HG02763 (cell line): Measurements from ENCODE around the gene PYROXD2.

Experiments
- ATAC-seq: cut with Tn5 transposase; IDR thresholded peaks from one replicate; pipeline ENCODE4 v1.9.1; 2021; ENCODE audit warnings: mild to moderate bottlenecking, moderate library complexity; ENCODE audit not compliant: unreplicated experiment

PYROXD2 gene

DNA sequence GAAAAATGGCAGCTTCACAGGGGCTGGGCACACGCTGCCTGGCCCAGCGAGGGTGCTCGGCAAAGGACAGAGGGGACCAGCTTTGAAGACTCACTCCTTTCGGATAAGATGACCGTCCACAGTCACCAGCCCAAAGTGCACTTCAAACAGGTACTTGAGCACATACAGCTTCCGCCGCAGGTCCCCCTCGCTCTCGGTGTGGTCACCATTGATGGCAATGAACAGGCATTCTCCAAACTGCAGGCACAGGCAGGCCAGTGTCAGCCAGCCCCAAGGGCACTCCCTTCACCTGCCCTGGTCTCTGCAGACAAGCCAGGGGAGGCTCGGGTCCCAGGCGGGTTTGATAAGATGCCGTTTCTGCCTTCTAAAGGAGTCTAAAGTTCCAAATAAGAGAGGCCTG lies 20.2 kb upstream of the PYROXD2 start:
- no peak for ATAC-seq

DNA sequence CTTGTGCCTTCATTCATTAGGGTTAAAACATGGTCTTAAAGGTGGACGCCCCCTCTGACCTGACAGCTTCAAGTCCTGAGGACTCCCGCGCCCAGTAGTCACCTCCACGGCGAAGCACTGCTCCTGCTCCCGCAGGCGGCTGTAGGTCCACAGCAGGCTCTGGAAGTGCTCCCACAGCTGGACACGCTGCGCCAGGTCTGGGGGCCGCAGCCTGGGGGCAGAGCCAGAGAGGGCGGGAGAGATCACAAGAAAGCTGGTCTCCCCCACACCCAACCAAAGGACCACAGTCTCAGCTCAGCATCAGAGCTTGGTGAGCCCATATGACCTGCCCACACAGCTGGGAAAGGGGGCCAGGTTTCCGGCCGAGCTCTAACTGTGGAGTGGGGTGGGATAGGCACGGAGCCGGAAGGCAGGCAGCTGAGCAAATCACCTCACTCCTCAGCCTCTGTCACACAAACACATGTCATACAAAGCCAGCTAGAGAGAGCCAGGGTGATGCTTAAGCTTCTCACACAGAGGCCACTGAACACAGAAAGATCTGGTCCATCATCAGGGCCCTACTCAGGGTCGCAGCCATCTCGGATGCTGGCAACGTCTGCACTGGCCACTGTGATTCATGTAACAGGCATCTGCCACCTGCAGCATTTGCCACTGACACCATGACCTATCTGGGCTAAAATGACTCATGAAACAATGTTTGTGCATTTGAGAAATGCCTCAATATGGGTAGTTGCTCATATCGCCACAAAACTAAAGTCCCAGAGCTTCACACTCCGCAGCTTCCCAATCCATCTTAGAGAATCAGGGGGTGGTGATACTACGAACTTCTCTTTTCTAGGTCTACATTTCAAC lies 19.1 kb upstream of the PYROXD2 start:
- no peak for ATAC-seq

DNA sequence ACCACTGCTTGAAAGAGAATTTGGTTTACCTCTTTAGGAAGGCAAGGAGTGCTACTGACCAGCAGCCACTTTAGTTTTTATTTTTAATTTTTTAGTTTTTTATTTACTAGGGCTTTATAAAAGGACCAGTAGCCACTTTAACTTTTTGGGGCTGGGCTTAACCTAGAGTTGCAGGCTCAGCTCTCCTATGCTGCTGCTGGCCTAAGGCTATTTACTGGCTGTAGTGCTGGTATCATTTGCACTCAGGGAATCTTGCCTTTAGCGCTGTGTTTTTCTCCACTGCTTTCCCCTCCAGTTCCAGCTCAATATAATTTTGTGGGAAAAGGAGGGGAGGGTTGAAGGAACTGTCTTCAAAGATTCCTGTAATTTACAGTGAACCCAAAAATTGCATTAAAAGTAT lies 18.4 kb upstream of the PYROXD2 start:
- no peak for ATAC-seq

DNA sequence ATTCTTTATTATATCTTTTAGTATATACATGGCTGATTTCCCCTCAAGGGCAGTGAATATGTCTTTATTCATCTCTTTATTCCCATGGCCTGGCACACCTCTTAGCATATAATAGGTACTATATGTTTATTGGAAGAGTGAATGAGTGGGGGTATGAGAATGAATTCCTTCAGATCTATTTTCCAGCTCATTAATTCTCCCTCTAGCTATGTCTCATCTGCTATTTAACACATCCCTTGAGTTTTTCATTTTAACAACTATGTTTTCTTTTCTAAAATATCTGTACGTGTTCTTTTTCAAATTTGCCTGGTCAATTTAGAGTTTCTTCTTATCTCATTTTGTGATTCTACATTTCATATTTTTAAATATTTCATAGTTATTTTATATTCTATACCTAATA lies 17.3 kb upstream of the PYROXD2 start:
- ATAC-seq, result no peak

DNA sequence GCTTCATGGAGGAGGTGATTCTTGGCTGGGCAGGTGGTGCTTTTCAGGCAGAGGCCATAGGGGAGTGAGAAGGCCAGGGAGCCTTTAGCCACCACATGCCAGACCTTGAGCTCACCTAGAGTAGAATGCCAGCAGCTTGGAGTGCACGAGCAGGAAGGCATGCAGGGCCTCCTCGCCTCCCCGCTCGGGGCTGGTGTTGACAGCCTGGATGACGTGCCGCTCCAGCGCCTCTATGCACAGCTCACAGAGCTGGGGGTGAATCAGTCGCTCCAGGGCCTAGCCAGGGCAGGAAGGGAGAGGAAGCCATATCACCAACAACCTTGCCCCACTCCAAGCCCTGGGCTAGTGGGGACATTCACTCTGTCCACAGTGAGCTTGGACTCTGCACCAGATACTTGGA lies 16.0 kb upstream of the PYROXD2 start:
- ATAC-seq, result no peak

DNA sequence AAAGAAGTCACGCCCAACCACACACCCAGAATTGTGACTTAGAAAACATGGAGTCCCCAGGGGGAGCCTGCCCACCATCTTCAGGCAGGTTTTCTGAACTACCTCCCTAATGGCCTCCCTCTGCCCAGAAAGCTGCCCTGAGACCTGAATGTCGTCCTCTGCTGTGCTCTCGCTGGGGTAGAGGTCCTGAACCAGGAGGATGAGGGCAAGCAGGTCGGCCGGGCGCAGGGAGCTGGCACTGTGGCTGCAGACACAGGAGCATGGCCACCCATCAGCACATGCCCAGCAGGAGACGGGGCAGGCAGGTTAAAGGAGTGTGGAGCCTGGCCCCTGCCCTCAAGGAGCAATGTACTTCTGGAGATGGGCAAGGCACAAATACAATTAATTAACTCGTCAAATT lies 15.4 kb upstream of the PYROXD2 start:
- ATAC-seq, result no peak

DNA sequence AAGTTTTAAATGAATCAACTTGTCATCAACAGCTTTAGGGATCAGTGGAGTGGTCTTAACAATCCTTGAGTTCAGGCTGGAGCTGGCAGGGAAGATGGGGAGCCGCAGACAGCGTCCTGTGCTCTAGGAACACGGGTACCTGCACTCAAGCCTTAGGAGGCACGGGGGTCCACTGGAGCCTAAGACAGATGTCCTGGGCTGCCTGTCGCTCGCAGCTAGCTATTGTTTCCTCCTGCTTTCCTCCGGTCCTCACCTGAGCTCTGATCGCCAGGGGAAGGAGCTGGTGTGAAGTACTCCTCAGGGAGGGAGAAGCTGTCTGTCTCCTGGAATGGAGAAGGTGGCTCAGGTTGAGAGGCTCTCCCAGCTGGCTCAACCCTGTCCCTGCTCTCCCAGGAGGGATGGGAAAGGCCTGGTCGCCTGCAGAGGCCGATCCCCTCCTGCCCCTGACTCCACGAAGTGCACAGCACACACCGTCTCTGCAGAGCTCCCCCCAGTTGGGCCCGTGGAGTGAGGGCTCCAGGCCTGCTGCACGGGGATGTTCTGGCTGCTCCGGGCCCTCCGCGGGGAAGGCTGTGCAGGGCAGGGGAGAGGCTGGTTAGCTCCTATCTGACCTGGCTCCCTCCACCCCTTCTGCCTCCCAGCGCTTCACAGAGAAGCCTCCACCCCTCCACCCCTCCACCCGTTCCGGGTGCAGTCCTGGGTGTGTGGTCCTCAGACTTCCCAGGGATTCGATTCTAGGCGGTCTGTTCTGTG lies 14.5 kb upstream of the PYROXD2 start:
- no peak for ATAC-seq

DNA sequence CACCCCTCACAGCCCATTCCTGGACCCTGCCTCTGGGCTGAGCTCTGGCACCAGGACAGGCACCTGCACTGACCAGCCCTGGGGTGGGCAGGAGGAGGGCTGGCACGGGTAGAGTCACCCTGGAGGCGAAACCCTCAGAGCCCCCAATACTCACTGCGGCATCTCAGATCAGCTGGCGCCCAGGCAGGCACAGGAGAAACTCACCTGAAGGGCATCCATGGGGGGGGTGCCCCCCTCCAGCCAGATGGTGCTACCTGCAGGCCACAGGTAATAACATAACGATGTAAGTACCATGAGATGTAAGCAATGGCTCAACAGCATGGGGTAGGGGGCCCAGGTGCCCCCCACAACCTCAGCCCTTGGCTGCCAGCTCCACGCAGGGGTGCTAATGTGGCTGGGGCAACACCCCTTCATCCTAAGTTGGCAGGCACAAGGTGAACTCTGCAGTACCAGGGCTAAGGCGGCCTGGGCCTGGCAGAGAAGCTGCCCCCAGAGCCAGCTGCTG lies 12.1 kb upstream of the PYROXD2 start:
- no peak for ATAC-seq

DNA sequence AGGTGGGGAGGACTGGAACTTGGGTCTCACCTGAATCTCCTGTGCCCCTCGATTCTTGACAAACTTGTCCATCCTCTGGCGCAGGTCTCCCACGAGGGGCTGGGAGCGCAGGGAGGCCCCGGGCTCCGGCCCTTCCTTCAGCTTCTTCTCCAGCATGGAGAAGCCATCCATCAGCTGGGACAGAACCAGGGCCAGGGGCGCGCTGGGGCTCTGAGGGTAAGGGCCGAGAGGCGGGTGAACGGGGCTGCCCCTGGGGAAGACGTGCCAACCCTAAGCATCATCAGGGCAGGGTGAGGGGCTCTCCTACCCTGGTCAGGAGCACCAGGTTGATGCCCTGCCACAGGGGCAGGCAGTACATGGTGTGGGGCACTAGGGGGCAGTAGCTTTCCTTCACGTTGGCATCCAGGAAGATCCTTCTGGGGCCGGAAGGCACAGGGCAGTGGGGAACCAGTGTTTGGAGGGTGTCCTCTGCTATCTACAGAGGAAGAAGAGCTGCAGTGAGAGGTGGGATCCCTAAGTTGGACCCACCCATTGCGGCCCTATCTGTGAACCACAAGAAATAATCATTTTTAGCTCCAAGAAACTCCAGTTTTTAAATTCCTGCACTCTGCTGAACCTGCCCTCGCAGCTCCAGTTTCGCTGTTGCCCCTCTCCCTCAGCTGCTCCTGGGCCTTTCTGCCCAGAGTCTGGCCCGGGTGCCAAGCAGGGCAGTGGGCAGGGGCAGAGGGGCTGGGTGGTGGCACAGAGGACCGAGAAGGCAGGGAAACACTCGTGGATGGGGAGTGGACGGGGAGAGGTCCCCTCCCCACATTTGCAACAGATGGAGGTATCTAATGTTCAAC lies 10.8 kb upstream of the PYROXD2 start:
- ATAC-seq, result no peak

DNA sequence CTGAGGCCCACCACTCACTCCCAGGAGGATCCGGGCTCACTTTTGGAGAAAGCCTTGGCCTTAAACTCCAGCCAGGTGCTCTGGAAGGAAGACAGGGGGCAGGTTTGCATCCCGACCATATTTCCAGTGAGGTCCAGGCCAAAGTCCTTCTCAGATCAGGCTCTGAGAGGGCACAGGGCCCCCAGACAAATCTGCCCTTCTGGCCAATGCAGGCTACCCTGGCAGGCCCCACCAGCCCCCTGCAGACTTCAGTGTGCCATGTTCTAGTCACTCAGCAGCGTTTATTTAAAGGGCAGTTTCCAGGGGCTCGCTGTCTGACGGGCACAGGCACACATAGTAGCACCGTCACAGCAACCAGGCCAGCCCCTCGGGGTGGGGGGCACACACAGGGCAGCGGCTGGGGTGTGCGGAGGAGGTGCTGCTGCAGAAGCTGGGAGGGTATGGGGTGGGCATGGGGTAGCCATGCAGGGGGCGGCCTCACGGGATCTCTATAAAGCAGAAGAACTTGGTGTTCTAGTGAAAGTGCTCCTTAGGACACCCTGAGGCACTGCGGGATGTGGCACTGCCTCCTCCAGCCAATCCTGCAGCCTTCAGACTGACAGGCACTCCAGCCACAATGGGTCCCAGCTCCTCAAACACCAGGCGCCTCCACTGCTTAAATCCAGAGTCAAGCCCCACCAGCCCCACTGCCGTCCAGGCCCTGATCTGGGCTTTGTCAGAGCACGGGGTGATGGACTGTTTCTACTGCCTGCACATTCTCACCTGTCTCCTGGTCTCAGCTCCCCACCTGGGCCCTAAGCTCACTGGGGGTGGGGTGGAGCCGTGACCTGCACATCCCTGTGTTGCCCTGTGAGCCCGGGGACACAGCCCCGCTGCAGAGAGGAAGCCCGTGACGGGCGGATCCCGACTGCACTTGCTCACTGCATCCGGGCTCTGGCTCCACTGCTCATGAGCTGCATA lies 9.6 kb upstream of the PYROXD2 start:
- ATAC-seq, result no peak

DNA sequence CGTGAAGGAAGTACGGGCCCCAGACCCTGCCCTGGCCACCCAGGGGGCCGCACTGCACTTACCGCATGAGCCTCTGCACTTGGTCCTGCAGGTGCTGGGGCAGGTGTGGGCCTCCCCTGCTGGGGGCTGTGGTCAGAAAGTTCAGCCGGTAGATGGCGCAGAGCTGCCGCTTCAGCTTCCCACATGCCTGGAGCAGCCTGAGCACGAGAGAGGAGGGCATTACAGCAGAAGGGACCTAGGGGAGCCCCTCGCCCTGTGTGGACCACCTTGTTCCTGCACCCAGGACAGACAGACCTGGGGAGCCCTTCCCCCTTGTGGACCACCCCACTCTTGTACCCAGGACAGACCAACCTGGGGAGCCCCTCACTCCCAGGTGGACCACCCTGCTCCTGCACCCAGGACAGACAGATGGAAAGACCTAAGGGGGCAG lies 8.7 kb upstream of the PYROXD2 start:
- no peak for ATAC-seq

DNA sequence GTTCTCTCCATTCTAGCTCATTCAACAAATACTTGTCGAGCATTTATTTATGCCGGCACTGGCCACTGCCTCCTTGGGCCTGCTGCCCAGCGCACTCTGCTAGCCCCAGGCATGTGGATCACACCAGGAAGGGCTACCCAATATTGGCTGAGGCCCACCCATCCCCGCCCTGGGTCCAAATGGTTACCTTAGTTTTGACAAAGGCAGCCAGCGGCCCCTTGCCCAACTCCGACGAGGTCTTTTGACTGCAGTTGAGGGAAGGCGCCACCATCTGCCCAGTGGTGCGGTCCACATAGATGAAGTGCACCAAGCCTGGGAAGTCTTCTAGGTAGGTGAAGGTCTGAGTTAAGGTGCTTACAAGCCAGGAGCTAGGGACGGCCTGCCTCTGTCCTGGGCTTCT lies 7.2 kb upstream of the PYROXD2 start:
- no peak for ATAC-seq

DNA sequence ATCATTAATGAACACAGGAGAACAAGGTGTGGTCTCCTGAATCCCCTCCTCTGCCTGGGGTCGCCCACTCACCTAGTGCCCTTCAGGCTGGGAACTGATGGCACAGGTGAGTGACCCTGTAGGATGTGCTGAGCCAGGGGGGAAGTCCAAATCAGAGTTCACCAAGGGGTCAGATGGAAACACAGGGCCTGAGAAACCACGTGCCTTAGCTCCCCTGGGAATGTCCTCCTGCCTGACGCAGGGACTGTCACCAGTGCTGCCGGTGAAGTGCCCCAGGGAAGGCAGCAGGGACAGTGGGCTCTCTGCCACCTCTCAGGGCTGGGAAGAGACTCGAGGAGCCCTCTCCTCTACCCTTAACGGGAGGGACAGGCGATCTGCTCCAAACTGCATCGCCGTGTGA lies 5.8 kb upstream of the PYROXD2 start:
- no peak for ATAC-seq

DNA sequence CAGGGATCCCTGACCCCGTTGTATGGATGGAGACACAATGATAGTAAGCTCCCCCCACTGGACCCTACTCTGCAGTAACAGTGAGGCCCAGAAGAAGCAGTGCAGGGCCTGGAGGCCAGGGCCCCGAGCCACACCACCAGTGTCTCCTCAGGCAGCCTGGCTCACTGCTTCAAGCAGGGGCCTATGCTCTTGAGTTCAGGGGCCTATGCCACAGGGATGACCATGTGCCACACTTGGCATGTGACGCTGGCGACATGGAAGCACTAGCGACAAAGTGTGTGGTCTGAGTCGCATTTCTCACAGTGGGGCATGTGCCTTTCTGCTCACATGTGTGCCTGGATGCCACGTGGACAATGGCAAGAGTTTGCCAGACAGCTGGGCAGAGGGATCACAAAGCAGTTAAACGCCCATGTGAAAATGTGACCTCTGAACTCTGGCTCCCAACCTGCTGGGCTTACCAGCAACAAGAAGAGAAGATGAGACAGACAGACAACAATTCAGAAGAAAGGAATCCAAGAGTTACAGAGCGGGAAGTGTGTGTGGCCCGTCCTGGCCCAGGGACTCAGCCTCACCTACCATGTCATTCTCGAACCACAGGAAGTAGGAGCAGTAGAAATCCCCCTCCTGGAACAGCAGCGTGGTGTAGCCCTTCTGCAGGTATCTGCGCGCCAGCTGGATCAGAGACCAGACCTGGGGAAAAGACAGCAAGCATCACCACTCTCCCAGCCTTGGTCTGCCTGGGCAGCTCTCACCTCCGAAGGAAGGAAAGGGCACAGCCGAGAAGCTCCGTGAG lies 4.7 kb upstream of the PYROXD2 start:
- ATAC-seq, result no peak

DNA sequence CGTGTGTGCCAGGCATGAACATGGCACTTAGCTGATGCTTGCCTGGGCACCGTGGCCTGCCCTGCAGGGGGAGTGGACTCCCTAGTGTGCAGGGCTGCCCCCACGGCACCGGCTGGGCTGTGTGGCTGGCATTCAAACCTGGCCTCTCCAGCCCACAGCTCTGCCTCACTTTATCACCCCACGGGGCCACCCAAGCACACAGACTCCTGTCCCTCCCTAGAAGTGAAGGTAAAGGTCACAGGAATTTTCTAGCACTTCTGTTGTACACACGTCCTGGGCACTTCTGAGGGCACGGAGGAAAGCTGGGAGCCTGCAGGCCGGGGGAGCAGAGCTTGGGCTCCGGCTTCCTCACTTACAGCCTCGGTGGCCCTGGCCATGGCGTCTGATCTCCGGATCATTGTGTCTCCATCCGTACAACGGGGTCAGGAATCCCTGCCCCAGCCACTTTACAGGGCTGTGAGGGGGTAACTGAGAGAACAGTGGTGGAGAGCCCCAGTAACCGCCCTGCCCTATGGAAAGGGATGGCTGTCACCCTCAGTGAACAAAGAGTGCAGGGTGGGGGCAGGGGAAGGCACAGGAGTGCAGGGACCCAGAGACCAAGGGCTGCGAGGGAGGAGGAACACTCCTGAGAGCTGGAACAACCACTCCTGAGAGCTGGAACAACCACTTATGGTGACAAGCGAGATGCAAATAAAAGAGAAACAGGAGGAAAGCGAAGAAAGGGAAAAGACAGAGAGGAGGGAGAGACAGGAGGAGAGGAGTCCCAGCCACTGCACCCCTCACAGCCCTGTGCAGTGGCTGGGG lies 3.9 kb upstream of the PYROXD2 start:
- ATAC-seq, result no peak

DNA sequence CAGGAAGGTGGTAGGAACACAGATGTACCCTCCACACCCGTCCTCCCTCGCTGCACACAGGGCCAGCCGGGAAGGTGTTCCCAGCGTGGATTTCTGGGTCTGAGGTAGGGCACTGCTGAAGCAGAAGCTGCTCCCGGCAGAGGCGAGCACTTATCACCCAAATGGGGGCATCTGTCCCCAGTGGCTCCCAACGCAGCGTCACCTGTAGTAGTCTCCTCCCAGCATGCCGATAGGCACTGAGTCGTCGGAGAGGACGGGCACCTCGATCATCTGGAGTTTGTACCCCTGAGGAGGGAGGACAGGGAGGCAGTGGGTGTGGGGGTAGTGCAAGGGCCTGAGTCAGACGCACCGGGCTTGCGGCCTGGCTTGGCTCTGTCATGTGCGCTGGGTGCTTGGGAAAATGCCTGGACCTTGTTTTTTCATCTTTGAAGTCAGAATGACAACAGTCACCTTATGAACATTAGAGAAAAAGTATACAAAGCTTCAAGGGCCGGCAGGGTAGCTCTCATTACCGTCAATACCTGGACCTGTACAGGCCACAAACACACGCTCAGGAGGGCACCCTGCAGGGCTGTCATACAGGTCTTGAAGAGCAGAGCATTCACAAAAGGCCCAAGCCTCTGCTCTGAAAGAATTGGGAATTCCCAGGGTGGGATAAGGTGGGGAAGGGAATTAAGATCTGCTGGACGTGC lies 3.1 kb upstream of the PYROXD2 start:
- ATAC-seq, result no peak

DNA sequence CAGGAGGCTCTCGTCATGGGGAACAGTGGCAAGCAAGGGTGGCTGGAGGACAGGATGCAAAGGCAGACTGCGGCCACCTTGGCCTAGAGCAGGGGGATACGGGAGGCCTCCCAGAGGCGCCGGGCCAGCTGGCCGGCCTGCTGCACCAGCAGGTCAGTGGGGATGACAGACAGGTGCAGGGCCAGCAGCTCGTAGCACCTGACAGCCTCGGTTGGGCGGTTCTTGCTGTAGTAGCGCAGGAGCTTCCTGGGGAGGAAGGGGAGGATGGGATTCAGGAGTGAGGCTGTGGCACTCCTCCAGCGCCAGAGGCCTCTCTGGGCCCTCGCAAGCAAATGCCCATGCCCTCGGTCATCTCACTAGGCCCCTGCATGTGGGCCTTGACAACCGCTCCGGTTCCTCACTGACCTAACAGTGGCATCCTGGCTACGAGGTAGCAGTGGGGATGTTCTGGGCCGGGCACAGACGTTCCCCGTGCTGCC lies 2.5 kb upstream of the PYROXD2 start:
- no peak for ATAC-seq
